ENCODE data around the gene NFASC.

NFASC gene

GRCh38 chr1:205064741-205065316 is 194.2 kb downstream of the NFASC start:
- peaks cover 3 to 10% of the 10 kb centered on the region in 2 experiments for H3K4me1 ChIP-seq (ENCODE audit: control insufficient read depth in 1 of 2, insufficient read depth in 1 of 2, low read depth in 1 of 2, low read length in 1 of 2)
- H3K27ac ChIP-seq = no peak overlapping the region
- H3K36me3 ChIP-seq = no peaks in the 10 kb centered on the region
- H3K9me3 ChIP-seq = no peaks in the 10 kb centered on the region
- no peak overlapping the region for H3K4me3 ChIP-seq (ENCODE audit: low read depth in 1 of 2, low read length in 1 of 2)
- no peaks in the 10 kb centered on the region for H3K27me3 ChIP-seq
- TF ChIP-seq CTCF (IDR thresholded peaks at IDR 0.05) = no peak

DNA sequence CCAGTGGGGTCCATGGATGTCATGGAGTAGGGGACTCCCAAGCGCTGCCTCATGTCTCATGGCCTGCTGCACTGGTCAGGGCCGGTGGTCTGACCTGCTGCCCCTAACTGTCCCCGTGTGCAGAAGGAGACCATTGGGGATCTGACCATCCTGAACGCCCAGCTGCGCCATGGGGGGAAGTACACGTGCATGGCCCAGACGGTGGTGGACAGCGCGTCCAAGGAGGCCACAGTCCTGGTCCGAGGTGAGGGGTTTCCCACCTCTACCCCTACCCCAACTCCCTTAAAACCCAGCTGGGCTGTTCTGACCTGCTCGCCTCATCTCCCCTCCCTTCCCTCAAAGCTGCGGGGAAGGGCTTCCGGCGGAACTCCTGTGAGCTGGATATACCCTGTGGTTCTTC is 195.0 kb downstream of the NFASC start:
- H3K4me3 ChIP-seq (ENCODE audit: low read depth in 1 of 2, low read length in 1 of 2) = no peak overlapping the region
- H3K27ac ChIP-seq = no peak overlapping the region
- H3K27me3 ChIP-seq = no peaks in the 10 kb centered on the region
- TF ChIP-seq CTCF (IDR thresholded peaks at IDR 0.05) = no peak
- peaks cover 3 to 10% of the 10 kb centered on the region in 2 experiments for H3K4me1 ChIP-seq (ENCODE audit: control insufficient read depth in 1 of 2, insufficient read depth in 1 of 2, low read depth in 1 of 2, low read length in 1 of 2)
- H3K36me3 ChIP-seq = no peaks in the 10 kb centered on the region
- no peaks in the 10 kb centered on the region for H3K9me3 ChIP-seq

DNA sequence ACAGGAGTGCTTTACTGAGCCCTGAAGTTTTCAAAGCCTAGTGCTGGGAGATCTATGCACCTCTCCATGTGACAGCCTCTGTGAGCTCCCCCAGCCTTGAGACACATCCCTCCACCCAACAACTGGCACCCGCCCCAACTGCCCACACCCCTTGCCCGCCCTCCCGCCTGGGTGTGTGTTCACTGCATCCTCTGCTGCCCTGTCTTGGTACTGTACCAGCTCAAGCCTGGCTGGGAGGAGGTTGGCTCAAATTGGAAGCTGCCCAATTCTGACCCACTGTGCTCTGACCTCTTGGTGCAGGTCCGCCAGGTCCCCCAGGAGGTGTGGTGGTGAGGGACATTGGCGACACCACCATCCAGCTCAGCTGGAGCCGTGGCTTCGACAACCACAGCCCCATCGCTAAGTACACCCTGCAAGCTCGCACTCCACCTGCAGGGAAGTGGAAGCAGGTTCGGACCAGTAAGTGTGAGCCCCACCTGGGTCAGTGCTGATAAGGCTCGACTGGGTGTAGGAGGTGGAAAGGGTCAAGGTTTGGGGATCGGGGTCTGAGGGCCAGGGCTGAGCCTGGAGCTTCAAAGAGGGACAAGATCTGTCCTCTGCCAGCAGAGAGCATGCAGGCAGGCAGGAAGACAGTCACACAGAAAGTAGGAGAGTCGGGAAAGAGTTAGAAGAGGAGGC is 195.6 kb downstream of the NFASC start:
- TF ChIP-seq CTCF (IDR thresholded peaks at IDR 0.05) = no peak
- H3K4me1 ChIP-seq (ENCODE audit: control insufficient read depth in 1 of 2, insufficient read depth in 1 of 2, low read depth in 1 of 2, low read length in 1 of 2) = peaks cover 3 to 7% of the 10 kb centered on the region in 2 experiments

GRCh38 chr1:205067031-205067430 is 196.4 kb downstream of the NFASC start:
- Histone ChIP-seq H3K36me3 (no peaks in the 10 kb centered on the region), H3K27ac (no peak overlapping the region), H3K9me3 (no peaks in the 10 kb centered on the region), H3K4me3 (ENCODE audit: low read depth in 1 of 2, low read length in 1 of 2) (no peak overlapping the region), H3K27me3 (no peaks in the 10 kb centered on the region), H3K4me1 (ENCODE audit: control insufficient read depth in 1 of 2, insufficient read depth in 1 of 2, low read depth in 1 of 2, low read length in 1 of 2) (no peaks in the 10 kb centered on the region)
- TF ChIP-seq CTCF (IDR thresholded peaks at IDR 0.05) = no peak

More for the DNA sequence above, 195.6 kb downstream of the NFASC start:
- no peak overlapping the region for H3K4me3 ChIP-seq (ENCODE audit: low read depth in 1 of 2, low read length in 1 of 2)
- H3K27ac ChIP-seq = no peak overlapping the region
- no peaks in the 10 kb centered on the region for H3K9me3 ChIP-seq
- no peaks in the 10 kb centered on the region for H3K27me3 ChIP-seq
- no peaks in the 10 kb centered on the region for H3K36me3 ChIP-seq

DNA sequence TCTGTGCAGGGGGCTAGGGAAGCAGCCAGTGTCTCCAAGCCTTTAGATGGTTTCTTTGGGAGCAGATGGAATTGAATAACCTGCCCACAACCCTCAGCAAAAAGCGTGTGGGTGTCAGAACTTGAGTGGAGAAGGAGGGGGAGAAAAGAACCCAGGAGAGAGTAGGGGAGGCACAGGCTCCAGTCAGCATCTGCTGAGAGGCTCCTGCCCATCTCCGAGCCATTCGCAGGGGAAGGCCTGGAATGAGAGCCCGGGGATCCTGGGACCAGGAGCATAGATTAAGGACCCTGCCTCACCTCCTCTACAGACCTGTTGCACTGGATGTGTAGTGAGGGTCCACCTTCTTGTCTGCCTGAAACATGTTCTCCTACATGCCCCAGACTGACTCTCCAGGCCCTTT is 197.3 kb downstream of the NFASC start:
- Histone ChIP-seq H3K4me1 (ENCODE audit: control insufficient read depth in 1 of 2, insufficient read depth in 1 of 2, low read depth in 1 of 2, low read length in 1 of 2) (no peaks in the 10 kb centered on the region), H3K4me3 (ENCODE audit: low read depth in 1 of 2, low read length in 1 of 2) (no peak overlapping the region), H3K36me3 (no peaks in the 10 kb centered on the region), H3K9me3 (no peaks in the 10 kb centered on the region), H3K27me3 (no peaks in the 10 kb centered on the region), H3K27ac (no peak overlapping the region)
- no peak for TF ChIP-seq CTCF (IDR thresholded peaks at IDR 0.05)

All from neutrophil (primary cell).